GM18870 (cell line): Measurements from ENCODE around the gene FGF23.
A peak's percentile ranks its signal among the peaks of the same experiment; 100 is the strongest.

Source experiments
- ATAC-seq: cut with Tn5 transposase; IDR thresholded peaks from one replicate; pipeline ENCODE4 v1.9.1; 2021; ENCODE audit warnings: moderate library complexity; ENCODE audit not compliant: unreplicated experiment

The FGF23 gene

GRCh38 chr12:4386801-4387200, 7.3 kb upstream of the FGF23 start:
- ATAC-seq: no peak

GRCh38 chr12:4383304-4383865, 3.9 kb upstream of the FGF23 start:
- ATAC-seq: no peak

GRCh38 chr12:4380332-4380731, 820 bp upstream of the FGF23 start:
- ATAC-seq: no peak

- ATAC-seq: no peak
These were observed 740 bp downstream of the FGF23 start for GRCh38 chr12:4378772-4379171.

- no peak for ATAC-seq
These were observed 4.1 kb downstream of the FGF23 start for GRCh38 chr12:4375449-4375848.

- no peak for ATAC-seq
These were observed 6.9 kb downstream of the FGF23 start for GRCh38 chr12:4372653-4373052.

GRCh38 chr12:4370265-4370664, 9.2 kb downstream of the FGF23 start:
- no peak for ATAC-seq

GRCh38 chr12:4369548-4369947, 10.0 kb downstream of the FGF23 start:
- no peak for ATAC-seq

- no peak for ATAC-seq
These were observed 13.4 kb downstream of the FGF23 start for GRCh38 chr12:4366090-4366489.

GRCh38 chr12:4356041-4356327, 23.5 kb downstream of the FGF23 start:
- no peak for ATAC-seq

GRCh38 chr12:4355156-4356040, 24.1 kb downstream of the FGF23 start:
- ATAC-seq: no peak

GRCh38 chr12:4353785-4354208, 25.7 kb downstream of the FGF23 start:
- ATAC-seq: no peak

GRCh38 chr12:4346931-4347330, 32.6 kb downstream of the FGF23 start:
- no peak for ATAC-seq

GRCh38 chr12:4331842-4332241, 47.7 kb downstream of the FGF23 start:
- ATAC-seq: no peak

- ATAC-seq: no peak
These were observed 48.3 kb downstream of the FGF23 start for GRCh38 chr12:4331221-4331620.

GRCh38 chr12:4330203-4330602, 49.3 kb downstream of the FGF23 start:
- no peak for ATAC-seq

- ATAC-seq: no peak
These were observed 52.2 kb downstream of the FGF23 start for GRCh38 chr12:4327293-4327692.

GRCh38 chr12:4325966-4326365, 53.5 kb downstream of the FGF23 start:
- ATAC-seq: no peak

GRCh38 chr12:4324366-4324765, 55.1 kb downstream of the FGF23 start:
- no peak for ATAC-seq

GRCh38 chr12:4323396-4323795, 56.1 kb downstream of the FGF23 start:
- no peak for ATAC-seq

GRCh38 chr12:4322726-4323125, 56.8 kb downstream of the FGF23 start:
- ATAC-seq: no peak

GRCh38 chr12:4320853-4321701, 58.4 kb downstream of the FGF23 start, which contains the start of gene TIGAR:
Gene TIGAR (plus strand): TSS chr12:4321213. CDS start chr12:4321272, 59 bp downstream.
- peak; percentile 90 for ATAC-seq
